IPS DF 4.7 (cell line): ENCODE measurements around the gene TRPC4AP.
"Not testable (repeated sequence)": the region's sequence is repeated elsewhere in the genome, so short reads cannot be mapped to it uniquely, and the experiment has no call there.

Experiments
- DNase-seq: peaks from one replicate; pipeline ENCODE4 v3.0.0-alpha.2; 2013; ENCODE audit warnings: low spot score; ENCODE audit errors: extremely low read depth

TRPC4AP gene

GRCh38 chr20:35092524-35093266 is at the start of gene TRPC4AP:
Gene TRPC4AP (minus strand): TSS chr20:35092807. CDS start chr20:35092781, 26 bp downstream.
- DNase-seq: peak; percentile 72

- no peak for DNase-seq
These were observed 43.4 kb upstream of the TRPC4AP start for GRCh38 chr20:35135867-35136586.

- no peak for DNase-seq
These were observed 42.3 kb upstream of the TRPC4AP start for GRCh38 chr20:35134880-35135279.

- no peak for DNase-seq
These were observed 41.9 kb upstream of the TRPC4AP start for GRCh38 chr20:35134472-35134871.

GRCh38 chr20:35133735-35134134 is 41.1 kb upstream of the TRPC4AP start:
- no peak for DNase-seq

- no peak for DNase-seq
These were observed 40.4 kb upstream of the TRPC4AP start for GRCh38 chr20:35133031-35133430.

GRCh38 chr20:35131934-35132333 is 39.3 kb upstream of the TRPC4AP start:
- no peak for DNase-seq

- DNase-seq: no peak
These were observed 37.1 kb upstream of the TRPC4AP start for GRCh38 chr20:35129647-35130069.

GRCh38 chr20:35125753-35126152 is 33.1 kb upstream of the TRPC4AP start:
- no peak for DNase-seq

GRCh38 chr20:35122756-35123405 is 30.3 kb upstream of the TRPC4AP start:
- no peak for DNase-seq

- no peak for DNase-seq
These were observed 28.6 kb upstream of the TRPC4AP start for GRCh38 chr20:35121186-35121585.

GRCh38 chr20:35120012-35120701 is 27.6 kb upstream of the TRPC4AP start:
- DNase-seq: no peak

- DNase-seq: no peak
These were observed 25.0 kb upstream of the TRPC4AP start for GRCh38 chr20:35117629-35118028.

GRCh38 chr20:35117196-35117595 is 24.6 kb upstream of the TRPC4AP start:
- no peak for DNase-seq

- no peak for DNase-seq
These were observed 23.7 kb upstream of the TRPC4AP start for GRCh38 chr20:35116258-35116657.

- DNase-seq: no peak
These were observed 23.0 kb upstream of the TRPC4AP start for GRCh38 chr20:35115606-35116005.

GRCh38 chr20:35112276-35112675 is 19.7 kb upstream of the TRPC4AP start:
- DNase-seq: not testable (repeated sequence)

GRCh38 chr20:35111141-35111888 is 18.7 kb upstream of the TRPC4AP start:
- no peak for DNase-seq

GRCh38 chr20:35108921-35109320 is 16.3 kb upstream of the TRPC4AP start:
- DNase-seq: no peak

- no peak for DNase-seq
These were observed 14.3 kb upstream of the TRPC4AP start for GRCh38 chr20:35106827-35107380.
